Erythroblast (primary cell): ENCODE data around the gene LTBP1.

ENCODE experiments used
- DNase-seq, 2 experiments: peaks; one replicate each; lab custom pipeline; 2025; lab: John Stamatoyannopoulos, UW
- GATA1 ChIP-seq: IDR thresholded peaks from 2 replicates; pipeline ENCODE4 v1.6.1; 2011; ENCODE audit warnings: low read depth, mild to moderate bottlenecking, control low read depth, low read length, moderate library complexity
- POLR2A ChIP-seq: IDR thresholded peaks from 2 replicates; pipeline ENCODE4 v1.6.1; 2011; ENCODE audit warnings: mild to moderate bottlenecking, low read length

The LTBP1 gene

GRCh38 chr2:33068261-33068660, 121.5 kb downstream of the LTBP1 start:
- DNase-seq: peak; percentile 9 to 46
- TF ChIP-seq POLR2A: no peak
- no peak for TF ChIP-seq GATA1

GRCh38 chr2:33069894-33070651, 123.3 kb downstream of the LTBP1 start:
- no peak for TF ChIP-seq POLR2A
- no peak for TF ChIP-seq GATA1
- DNase-seq: peak; percentile 11 to 70

- TF ChIP-seq GATA1 (no peak), POLR2A (no peak)
- peak in 1 of 2 experiments; percentile 18 for DNase-seq
Observed at GRCh38 chr2:33071591-33071990, 124.8 kb downstream of the LTBP1 start.

GRCh38 chr2:33072614-33073013, 125.9 kb downstream of the LTBP1 start:
- TF ChIP-seq GATA1: no peak
- TF ChIP-seq POLR2A: no peak
- no peak for DNase-seq

GRCh38 chr2:33073018-33073417, 126.3 kb downstream of the LTBP1 start:
- TF ChIP-seq POLR2A: no peak
- no peak for DNase-seq

- no peak for DNase-seq
- no peak for TF ChIP-seq POLR2A
- no peak for TF ChIP-seq GATA1
Observed at GRCh38 chr2:33074197-33074596, 127.4 kb downstream of the LTBP1 start.

GRCh38 chr2:33077311-33077710, 130.6 kb downstream of the LTBP1 start:
- DNase-seq: no peak
- TF ChIP-seq GATA1: no peak
- no peak for TF ChIP-seq POLR2A

- no peak for TF ChIP-seq GATA1
- no peak for TF ChIP-seq POLR2A
- no peak for DNase-seq
Observed at GRCh38 chr2:33077844-33078243, 131.1 kb downstream of the LTBP1 start.

- DNase-seq: no peak
- no peak for TF ChIP-seq POLR2A
- no peak for TF ChIP-seq GATA1
Observed at GRCh38 chr2:33081691-33082090, 134.9 kb downstream of the LTBP1 start.

GRCh38 chr2:33083699-33084387, 137.1 kb downstream of the LTBP1 start:
- no peak for DNase-seq
- no peak for TF ChIP-seq GATA1
- no peak for TF ChIP-seq POLR2A

GRCh38 chr2:33084433-33084832, 137.7 kb downstream of the LTBP1 start:
- DNase-seq: no peak
- TF ChIP-seq POLR2A (no peak), GATA1 (no peak)

- peak; percentile 24 to 26 for DNase-seq
- TF ChIP-seq GATA1 (no peak), POLR2A (no peak)
Observed at GRCh38 chr2:33085646-33086045, 138.9 kb downstream of the LTBP1 start.

- DNase-seq: peak in 1 of 2 experiments; percentile 8
- TF ChIP-seq GATA1 (no peak), POLR2A (no peak)
Observed at GRCh38 chr2:33086400-33087015, 139.8 kb downstream of the LTBP1 start.

- no peak for DNase-seq
- TF ChIP-seq GATA1: no peak
- TF ChIP-seq POLR2A: no peak
Observed at GRCh38 chr2:33090553-33091134, 143.9 kb downstream of the LTBP1 start.
